ENCODE results near the gene TIFAB.
A peak's percentile ranks its signal among the peaks of the same experiment; 100 is the strongest.

TIFAB gene

GRCh38 chr5:135440916-135441315 is 11.2 kb downstream of the TIFAB start:
- no peak for DNase-seq

DNA sequence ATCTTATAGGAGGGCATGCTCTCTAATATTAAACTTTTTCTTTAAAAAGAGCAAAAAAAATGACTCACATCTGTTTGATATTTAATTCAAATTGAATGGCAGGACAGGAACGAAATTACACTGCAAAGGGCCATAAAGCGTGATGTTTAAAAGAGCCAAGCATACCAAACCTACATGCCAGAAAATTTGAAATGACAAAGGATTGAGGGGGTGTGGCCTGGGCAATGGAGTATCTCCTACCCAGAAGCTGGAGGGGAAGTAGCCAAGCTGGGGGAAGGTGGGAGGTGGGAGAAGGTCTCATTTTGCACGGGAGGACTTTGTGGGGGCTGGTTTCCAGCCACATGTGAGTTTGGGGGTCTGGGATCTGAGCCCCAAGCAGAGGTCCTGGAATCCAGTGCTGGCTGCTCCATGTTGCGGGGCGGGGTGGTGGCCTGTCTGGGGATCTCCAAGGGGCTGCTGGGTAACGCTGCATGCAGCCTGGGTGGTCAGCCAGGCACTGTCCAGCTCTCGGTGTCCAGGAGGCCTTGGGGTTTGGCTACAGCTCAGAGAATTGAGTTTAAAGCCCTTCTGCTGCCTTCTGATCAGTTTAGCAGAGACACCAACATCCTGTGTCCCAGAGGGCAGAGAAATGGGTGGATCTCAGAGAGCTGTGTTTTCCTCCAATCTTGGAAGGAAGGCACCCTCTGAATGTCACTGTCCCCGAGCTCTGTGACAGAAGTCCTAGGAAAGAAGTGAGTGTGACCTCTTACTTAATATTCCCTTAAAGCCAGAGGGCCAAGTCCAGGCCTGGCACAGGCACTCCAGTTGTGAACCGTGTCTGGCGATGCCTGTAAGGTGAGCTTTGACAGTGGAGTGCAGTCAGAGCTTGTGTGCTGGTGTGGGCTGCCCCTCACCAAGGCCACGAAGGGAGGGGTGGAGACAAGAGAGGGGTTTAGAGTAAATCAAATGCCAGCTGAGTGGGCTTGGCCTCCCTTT is 12.6 kb downstream of the TIFAB start:
- DNase-seq = no peak

DNA sequence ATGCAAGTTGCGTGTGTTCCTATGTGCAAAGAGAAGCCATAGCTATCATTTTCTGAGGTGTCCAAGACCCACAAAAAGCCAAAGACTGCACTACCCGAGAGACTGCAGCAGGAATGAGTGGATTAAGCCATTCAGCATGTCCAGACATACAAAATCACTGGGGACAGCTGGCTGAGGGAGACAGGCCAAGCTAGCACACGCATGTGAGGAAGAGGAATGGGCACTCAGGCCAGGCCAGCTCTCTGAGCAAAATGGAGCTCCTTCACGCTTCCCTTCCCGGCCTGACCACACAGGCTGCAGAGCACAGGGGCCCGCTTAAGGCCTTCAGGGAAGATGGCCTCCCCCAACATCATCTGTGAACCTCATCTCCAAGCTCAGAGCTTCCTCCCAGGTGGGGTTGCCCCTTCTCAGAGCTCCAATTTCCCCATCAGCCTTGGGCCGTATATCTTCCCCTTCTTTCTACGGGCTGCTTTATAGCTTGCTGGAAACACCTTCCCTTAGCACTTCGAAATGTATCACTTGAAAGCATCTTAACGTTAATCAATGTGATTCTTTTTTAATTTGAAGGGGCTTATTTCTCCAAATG is 13.4 kb downstream of the TIFAB start:
- DNase-seq = no peak

DNA sequence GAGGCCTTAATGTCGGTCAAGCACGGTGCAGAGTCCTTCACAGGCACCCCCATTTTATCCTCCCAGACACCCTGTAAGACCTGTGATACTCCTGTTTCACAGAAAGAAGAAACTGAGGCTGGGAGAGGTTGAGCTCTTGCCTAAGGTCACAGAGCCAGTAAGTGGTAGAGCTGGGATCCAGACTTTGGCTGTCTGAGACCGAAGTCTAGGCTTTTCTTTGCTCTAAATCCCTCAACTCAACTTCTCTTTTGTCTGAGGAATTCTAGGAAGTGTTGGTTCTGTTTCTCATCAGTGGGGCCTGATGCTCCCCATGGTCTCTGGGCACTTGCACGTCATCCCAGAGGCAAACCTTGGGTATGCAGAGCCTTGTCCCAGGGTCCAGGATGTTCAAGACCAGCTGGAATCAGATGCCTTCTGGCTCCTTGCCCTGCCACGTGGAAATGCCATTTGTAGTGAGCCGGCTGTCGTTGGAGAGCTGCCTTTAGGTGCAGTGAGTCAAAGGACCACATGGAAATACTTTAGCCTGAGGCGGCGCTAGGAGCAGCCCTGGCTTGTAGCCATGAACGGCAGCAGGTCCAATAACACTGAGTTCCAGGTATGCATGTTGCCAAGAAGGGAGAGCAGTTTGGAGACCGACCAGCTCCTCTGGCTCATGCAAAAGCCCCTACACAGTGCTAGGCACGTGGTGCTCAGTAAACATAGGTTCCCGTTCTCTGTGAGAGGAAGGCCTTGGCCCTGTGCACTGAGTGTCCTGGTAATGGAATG is 14.2 kb downstream of the TIFAB start:
- DNase-seq = no peak

DNA sequence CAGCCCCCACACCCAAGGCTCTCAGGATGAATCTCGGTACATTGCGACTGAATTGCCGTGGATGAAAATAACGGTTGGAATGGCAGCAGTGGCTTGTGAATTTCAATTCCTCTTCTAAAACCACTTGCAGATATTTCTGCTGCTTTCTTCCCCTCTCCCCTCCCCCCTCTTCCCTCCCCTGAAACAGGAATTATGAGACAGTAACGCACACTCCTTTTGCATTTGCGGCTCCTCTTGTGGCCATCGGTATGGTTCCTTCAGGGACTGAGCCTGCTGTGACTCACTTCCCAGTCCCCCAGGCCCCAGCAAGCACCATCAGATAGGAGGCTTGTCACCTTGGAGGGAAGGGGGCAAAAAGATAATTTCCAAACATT is 14.7 kb downstream of the TIFAB start:
- DNase-seq = no peak

- DNase-seq = no peak
Observed at GRCh38 chr5:135436951-135437418, 15.2 kb downstream of the TIFAB start.

DNA sequence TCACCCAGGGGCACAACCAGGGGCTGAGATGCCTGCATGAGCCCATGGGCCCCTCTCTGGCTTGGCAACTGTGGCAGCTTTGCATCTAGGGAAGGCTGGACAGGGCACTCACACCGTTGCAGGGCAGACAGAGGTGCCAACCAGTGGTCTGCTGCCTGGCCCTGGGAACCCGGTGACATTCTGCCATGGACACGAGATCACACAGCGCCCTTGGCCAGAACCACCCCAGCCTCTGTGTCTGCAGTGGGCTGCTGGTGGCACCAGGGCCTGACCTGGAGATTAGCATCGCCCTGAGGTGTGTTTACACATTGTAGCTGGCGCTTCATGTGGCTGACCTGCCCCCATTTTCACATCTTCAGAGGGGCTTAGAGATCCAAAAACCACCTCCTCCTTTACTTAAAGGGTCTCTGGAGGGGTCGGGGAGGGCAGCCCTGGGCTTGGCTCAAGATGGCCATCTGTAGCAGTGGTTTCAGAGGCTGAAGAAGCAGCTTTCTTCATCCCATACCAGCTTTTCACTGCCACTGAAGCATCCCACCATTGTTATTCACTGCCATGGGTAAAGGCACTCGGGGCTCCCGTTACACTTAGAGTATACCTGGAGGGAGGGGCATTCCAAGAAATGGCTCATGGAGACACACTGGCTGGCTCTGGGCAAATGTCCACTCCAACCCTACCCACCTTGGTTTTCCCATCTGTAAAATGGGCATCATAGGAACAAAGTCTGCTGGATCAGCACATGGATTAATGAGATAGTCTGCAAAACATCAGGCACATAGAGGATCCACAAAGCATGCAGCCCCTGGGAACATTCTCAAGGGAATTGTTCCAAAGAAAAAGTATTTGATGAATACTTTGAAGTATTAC is 16.5 kb downstream of the TIFAB start:
- no peak for DNase-seq

DNA sequence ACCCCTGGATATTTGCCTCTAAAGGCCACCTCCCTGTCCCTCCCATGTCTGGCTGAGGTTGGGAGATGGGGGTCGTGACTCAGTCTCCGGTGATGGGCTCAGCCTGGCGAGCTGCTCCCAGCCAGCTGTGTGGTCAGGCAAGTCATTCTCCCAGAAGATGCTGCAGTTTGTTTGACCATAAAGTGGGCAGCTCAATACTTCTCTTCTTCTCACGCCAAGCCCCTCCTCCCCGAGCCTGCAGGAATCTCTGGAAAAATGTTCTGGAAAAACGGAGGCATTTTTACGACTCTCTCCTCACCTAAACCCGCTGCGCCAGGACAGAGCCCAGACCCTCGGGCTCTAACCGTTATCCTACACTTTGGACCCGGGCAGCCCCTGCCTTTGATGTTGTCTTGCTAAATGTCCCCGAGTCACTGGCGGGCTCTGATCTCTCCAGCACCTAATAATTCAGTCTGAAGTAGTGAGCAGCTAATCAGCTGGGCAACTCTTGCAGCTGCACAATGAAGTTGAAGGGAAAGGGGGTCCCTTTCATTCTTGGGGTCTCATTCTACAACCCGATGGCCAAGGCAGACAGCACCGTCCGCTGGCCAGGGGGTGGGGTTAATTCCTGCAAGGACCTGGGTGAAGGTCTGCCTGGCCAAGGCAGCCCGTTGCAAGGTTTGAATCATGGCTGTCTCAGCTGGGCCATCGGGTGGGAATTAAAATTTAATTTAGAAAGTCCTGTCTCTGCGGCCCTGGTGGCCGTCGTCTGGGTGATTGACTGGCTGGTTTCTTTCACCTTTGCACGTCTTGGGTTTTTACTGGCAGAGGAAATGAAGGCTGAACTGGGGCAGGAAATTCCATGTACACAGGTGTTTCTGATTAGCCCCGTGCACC is 17.3 kb downstream of the TIFAB start:
- no peak for DNase-seq

GRCh38 chr5:135433681-135434426 is 18.3 kb downstream of the TIFAB start:
- no peak for DNase-seq

- no peak for DNase-seq
Observed at GRCh38 chr5:135432113-135432512, 20.0 kb downstream of the TIFAB start.

- no peak for DNase-seq
Observed at GRCh38 chr5:135430135-135430437, 22.1 kb downstream of the TIFAB start.

DNA sequence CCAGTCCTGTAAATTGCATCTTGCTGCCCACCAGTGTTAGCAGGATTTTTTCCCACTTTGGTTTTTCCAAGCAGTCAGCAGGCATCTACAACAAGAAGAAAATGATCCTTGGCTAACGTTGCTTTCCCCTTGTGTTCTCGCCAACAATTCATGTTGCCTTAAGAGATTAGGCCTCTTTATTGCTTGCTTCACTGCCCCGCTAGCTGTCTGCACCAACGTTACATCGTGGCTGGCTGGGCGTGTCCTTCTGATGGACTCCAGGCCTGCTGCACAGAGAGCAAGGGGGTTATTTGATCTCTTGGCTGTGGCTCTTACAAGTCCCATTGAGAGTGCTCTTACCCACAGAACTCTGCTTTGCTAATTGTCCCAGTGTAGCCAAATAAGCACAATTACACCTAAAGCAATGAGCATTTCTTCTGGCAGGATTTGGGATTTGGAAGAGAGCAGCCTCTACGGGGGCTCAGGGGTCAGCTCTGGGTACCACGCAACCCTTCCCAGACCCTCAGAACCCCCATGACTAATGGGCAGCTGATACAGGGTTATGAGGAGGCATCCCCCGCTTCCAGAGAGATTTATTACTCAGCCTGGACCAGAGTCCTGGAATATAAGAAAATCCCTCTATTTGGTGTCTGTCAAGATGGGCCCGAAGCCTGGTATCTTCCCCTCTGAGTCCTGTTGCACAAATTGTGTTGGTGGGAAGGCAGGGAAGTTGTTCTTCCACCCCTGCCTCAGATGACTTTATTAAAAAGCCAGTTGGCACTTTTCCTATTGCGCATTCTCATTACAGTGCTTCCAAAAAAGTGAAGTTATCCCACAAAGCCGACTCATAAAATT is 22.6 kb downstream of the TIFAB start:
- DNase-seq = no peak

DNA sequence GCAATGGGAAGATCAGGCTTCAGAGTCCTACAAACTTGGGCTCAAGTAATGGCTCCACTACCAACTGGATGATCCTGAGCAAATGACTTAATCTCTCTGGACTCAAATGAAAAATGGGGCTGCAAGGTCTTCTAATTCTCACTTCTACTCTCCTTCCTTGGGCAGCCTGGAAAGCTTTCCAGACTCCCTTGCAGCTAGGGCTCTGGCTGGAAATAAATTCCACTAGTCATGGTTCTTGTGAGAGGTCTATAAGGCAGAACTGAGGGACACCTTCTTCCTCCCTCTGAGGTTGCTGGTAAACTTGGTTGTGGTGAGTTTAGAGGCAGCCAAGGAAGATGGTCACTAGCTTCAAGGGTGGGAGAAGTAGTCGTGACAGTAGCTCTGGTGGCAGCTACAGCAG is 23.6 kb downstream of the TIFAB start:
- no peak for DNase-seq

- peak; percentile 19 to 23 for DNase-seq
Observed at GRCh38 chr5:135426102-135427082, 25.8 kb downstream of the TIFAB start.

DNA sequence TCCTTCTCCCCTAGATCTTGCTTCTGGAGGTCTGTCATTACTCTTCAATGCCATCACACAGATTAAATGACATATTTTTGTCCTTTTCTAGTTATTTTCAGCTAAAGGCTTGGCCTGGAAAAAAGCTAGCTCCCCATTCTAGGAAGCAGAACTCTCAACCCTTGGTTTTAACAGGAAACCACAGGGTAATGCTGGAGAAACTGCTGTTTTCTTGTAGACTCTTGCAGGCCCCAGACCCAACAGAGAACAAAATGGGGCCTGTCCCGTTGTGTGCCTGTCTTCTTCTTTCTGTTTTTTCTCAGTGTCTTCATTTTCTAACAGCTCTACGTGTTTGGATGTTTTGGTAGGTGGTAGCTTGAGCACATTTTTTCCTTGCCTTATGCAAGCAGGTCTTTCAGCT is 26.5 kb downstream of the TIFAB start:
- DNase-seq = no peak

- no peak for DNase-seq
Observed at GRCh38 chr5:135423846-135424168, 28.3 kb downstream of the TIFAB start.

DNA sequence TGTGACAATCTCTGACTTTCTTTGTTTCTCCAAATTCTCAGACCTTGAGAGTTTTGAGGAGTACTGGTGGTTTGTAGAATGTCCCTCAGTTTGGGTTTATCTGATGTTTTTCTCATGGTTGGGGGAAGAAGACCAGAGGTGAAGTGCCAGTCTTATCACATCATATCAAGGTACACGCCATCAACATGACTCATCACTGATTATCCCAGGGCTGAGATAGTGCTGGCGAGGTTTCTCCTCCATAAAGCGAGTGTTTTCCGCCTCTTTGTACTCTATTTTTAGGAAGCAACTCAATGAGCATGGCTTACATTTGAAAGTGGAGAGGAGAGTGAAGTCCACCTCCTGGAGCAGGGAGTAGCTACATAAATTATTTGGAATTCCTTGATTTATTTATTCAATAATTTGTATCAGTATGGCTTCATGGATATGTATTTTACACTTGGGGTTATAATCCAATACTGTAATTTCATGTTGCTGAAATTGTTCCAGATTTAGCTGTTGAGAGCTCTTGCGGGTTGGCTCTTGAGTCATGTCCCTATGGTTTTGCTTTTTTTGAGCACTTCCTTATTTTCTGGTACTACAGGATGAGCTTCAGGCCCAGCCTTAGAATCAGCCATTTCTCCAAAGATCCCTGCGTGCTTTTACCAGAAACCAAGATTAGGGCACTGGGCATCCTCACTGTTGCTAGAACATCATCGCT is 28.9 kb downstream of the TIFAB start:
- no peak for DNase-seq

GRCh38 chr5:135422419-135422818 is 29.7 kb downstream of the TIFAB start:
- DNase-seq = no peak
